PFSK-1 (cell line): ENCODE results near the gene NIPAL1.

ENCODE experiments used
- FOXP2 ChIP-seq: optimal IDR thresholded peaks from 2 replicates; pipeline ENCODE3; 2011; ENCODE audit warnings: borderline replicate concordance, control low read depth, inconsistent platforms; ENCODE audit not compliant: insufficient read depth; ENCODE audit errors: extremely low read length, extremely low read depth
- POLR2AphosphoS5 ChIP-seq: IDR thresholded peaks from 2 replicates; pipeline ENCODE4 v1.6.1; 2012; ENCODE audit warnings: low read depth, mild to moderate bottlenecking, control low read depth, low read length, moderate library complexity
- SIN3A ChIP-seq: IDR thresholded peaks from 2 replicates; pipeline ENCODE4 v1.6.1; 2012; ENCODE audit warnings: mild to moderate bottlenecking, low read length, moderate library complexity, borderline replicate concordance; ENCODE audit not compliant: insufficient read depth
- TAF1 ChIP-seq: IDR thresholded peaks from 2 replicates; pipeline ENCODE4 v1.6.1; 2012; ENCODE audit warnings: low read length, control low read depth, borderline replicate concordance; ENCODE audit not compliant: insufficient read depth
- TF ChIP-seq, protein P1 (sequence below), 2 experiments: IDR thresholded peaks; 2 replicates each; pipeline versions ENCODE4 v1.6.1 to v1.8.0; 2011 to 2012; ENCODE audit warnings: low read depth in 2 of 2, low read length in 2 of 2, control low read depth in 1 of 2, inconsistent platforms in 1 of 2, mild to moderate bottlenecking in 1 of 2, moderate library complexity in 1 of 2; ENCODE audit not compliant: insufficient read depth in 1 of 2

- TF ChIP-seq FOXP2 = no peak
- TF ChIP-seq, protein P1, sequence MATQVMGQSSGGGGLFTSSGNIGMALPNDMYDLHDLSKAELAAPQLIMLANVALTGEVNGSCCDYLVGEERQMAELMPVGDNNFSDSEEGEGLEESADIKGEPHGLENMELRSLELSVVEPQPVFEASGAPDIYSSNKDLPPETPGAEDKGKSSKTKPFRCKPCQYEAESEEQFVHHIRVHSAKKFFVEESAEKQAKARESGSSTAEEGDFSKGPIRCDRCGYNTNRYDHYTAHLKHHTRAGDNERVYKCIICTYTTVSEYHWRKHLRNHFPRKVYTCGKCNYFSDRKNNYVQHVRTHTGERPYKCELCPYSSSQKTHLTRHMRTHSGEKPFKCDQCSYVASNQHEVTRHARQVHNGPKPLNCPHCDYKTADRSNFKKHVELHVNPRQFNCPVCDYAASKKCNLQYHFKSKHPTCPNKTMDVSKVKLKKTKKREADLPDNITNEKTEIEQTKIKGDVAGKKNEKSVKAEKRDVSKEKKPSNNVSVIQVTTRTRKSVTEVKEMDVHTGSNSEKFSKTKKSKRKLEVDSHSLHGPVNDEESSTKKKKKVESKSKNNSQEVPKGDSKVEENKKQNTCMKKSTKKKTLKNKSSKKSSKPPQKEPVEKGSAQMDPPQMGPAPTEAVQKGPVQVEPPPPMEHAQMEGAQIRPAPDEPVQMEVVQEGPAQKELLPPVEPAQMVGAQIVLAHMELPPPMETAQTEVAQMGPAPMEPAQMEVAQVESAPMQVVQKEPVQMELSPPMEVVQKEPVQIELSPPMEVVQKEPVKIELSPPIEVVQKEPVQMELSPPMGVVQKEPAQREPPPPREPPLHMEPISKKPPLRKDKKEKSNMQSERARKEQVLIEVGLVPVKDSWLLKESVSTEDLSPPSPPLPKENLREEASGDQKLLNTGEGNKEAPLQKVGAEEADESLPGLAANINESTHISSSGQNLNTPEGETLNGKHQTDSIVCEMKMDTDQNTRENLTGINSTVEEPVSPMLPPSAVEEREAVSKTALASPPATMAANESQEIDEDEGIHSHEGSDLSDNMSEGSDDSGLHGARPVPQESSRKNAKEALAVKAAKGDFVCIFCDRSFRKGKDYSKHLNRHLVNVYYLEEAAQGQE (IDR thresholded peaks at IDR 0.05; ENCODE audit: insufficient read depth in 1 of 2, low read depth in 2 of 2, low read length in 2 of 2) = no peak
- no peak for TF ChIP-seq TAF1
- TF ChIP-seq POLR2AphosphoS5 = no peak
- TF ChIP-seq SIN3A = no peak
These were observed 22.1 kb downstream of the NIPAL1 start for GRCh38 chr4:48038666-48039065.
